ENCODE results near the gene CXCR4. TPM values are rescaled to one million over a fixed set of nuclear protein-coding genes. Genes with fewer than 3 reads are reported as not detected.
"Not testable (repeated sequence)": the region's sequence is repeated elsewhere in the genome, so short reads cannot be mapped to it uniquely, and the experiment has no call there.

The CXCR4 gene
- total RNA-seq, 1 experiment from 2014 or later = 62.1 TPM

DNA sequence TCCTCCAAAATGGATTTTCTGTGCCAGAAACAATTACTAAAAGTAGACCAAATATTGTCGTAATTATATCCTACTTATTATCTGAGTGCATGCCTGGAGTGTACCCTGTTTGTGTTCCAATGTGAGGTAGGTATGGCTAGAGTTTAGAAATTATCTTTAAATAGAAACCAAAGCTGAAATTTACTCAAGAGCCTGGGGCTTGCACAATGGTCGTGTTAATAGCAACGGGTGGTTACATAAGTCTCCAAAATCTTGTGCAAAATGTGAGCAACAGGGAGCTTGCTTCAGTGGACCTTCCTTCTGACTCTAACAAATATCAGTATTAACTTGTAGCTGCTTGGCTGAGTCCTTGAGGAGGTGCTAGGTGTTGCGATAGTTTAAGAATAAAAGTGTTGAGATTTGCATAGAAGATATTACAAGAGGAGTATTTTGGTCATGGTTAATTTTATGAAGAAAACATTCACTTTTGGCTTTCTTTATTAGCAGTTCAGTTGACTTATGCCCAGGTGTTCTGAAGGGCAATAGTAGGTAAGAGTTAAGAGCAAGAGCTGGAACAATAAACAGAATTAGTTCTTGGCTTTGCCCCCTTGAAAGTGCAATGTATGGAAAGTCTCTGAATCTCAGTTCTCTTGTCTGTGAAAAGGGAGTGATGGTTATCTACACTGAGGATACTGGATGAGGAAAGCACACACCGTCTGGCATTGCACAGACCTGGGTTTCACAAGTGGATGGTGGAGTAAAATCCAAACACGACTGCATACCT is 4.6 kb downstream of the CXCR4 start:
- Histone ChIP-seq H3K27me3 (ENCODE audit: control insufficient read depth, insufficient read depth, low read length) (peaks cover 36% of the 10 kb centered on the region), H3K4me3 (ENCODE audit: insufficient read depth, low read depth, low read length) (no peak overlapping the region), H3K36me3 (replicated peaks; ENCODE audit: control insufficient read depth, insufficient read depth, low read length) (no peaks in the 10 kb centered on the region)
- DNase-seq = no peak

GRCh38 chr2:136112317-136113208 is 5.4 kb downstream of the CXCR4 start:
- no peak for DNase-seq
- Histone ChIP-seq H3K4me3 (ENCODE audit: insufficient read depth, low read depth, low read length) (no peak overlapping the region), H3K36me3 (replicated peaks; ENCODE audit: control insufficient read depth, insufficient read depth, low read length) (no peaks in the 10 kb centered on the region), H3K27me3 (ENCODE audit: control insufficient read depth, insufficient read depth, low read length) (peaks cover 30% of the 10 kb centered on the region)

- no peaks in the 10 kb centered on the region for H3K36me3 ChIP-seq (replicated peaks; ENCODE audit: control insufficient read depth, insufficient read depth, low read length)
- peaks cover 22% of the 10 kb centered on the region for H3K27me3 ChIP-seq (ENCODE audit: control insufficient read depth, insufficient read depth, low read length)
- no peak overlapping the region for H3K4me3 ChIP-seq (ENCODE audit: insufficient read depth, low read depth, low read length)
- no peak for DNase-seq
Observed at GRCh38 chr2:136111711-136112110, 6.2 kb downstream of the CXCR4 start.

DNA sequence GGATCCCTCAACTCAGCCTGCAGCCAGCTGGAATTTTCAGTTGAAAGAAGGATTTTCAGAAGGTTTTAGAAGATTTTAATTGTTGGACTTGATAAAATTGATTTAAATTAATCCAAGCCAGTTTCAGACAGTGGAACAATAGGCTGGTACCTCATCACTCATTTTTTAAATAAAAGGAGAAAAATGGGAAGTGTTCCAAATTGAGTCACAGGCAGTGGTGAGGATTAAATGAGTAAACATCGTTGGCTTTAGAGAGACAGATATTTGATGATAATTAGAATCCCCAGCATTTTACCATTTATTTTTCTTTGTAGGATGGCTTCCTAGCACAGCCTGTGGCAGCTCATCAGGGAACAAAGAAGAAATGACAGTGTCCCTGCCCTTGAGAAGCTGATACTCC is 7.4 kb downstream of the CXCR4 start:
- Histone ChIP-seq H3K36me3 (replicated peaks; ENCODE audit: control insufficient read depth, insufficient read depth, low read length) (no peaks in the 10 kb centered on the region), H3K4me3 (ENCODE audit: insufficient read depth, low read depth, low read length) (no peak overlapping the region), H3K27me3 (ENCODE audit: control insufficient read depth, insufficient read depth, low read length) (peaks cover 10% of the 10 kb centered on the region)
- no peak for DNase-seq

- no peaks in the 10 kb centered on the region for H3K36me3 ChIP-seq (replicated peaks; ENCODE audit: control insufficient read depth, insufficient read depth, low read length)
- no peak for DNase-seq
- H3K27me3 ChIP-seq (ENCODE audit: control insufficient read depth, insufficient read depth, low read length) = no peaks in the 10 kb centered on the region
- H3K4me3 ChIP-seq (ENCODE audit: insufficient read depth, low read depth, low read length) = no peak overlapping the region
Observed at GRCh38 chr2:136108463-136108862, 9.5 kb downstream of the CXCR4 start.

DNA sequence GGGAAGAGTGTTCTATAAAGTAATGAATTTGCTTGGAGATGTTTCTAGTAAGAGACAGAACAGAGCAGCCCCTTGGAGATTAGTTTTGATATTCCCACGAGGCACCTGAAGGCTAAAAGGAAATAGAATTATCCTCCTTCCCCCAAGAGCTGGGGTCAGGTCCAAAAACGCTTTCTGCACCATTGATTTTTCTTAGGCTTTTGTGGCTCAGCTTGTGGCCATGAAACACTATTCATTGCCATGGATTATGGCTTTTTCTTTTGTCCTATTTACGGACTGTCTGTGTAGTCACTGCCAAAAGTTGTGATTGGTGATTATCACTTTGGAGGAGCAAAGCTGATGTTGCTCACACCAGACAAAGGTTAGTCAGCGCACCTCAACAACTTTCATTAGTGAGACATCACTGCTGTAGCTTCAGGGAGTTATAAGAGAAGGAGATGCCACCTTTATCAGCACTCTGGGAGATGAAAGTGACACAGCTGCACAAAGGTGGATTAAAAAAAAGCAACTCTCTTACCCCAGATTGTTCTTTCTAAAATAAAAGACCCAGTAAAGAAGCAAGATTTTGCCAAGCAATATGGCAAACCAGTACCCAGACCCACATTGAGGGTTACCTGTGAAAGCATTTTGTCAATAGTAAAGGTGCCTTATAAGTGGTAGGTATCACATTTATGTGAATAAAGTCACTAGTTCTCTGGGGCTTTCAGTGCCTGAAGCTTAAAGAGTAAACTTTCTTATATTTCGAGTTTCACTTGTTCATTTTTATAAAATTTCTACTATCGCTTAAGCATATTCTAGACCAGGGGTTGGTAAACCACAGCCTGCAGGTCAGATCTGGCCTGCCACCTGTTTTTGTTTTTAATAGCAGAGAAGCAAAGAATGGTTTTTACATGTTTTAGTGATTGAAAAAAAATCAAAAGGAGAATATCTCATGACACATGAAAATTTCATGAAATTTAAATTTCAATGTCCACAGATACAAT is 10.6 kb downstream of the CXCR4 start:
- Histone ChIP-seq H3K27me3 (ENCODE audit: control insufficient read depth, insufficient read depth, low read length) (no peaks in the 10 kb centered on the region), H3K4me3 (ENCODE audit: insufficient read depth, low read depth, low read length) (no peak overlapping the region), H3K36me3 (replicated peaks; ENCODE audit: control insufficient read depth, insufficient read depth, low read length) (no peaks in the 10 kb centered on the region)
- no peak for DNase-seq

- Histone ChIP-seq H3K4me3 (ENCODE audit: insufficient read depth, low read depth, low read length) (no peak overlapping the region), H3K36me3 (replicated peaks; ENCODE audit: control insufficient read depth, insufficient read depth, low read length) (no peaks in the 10 kb centered on the region), H3K27me3 (ENCODE audit: control insufficient read depth, insufficient read depth, low read length) (no peaks in the 10 kb centered on the region)
- DNase-seq = no peak
Observed at GRCh38 chr2:136106505-136106904, 11.4 kb downstream of the CXCR4 start.

- Histone ChIP-seq H3K36me3 (replicated peaks; ENCODE audit: control insufficient read depth, insufficient read depth, low read length) (no peaks in the 10 kb centered on the region), H3K4me3 (ENCODE audit: insufficient read depth, low read depth, low read length) (no peak overlapping the region), H3K27me3 (ENCODE audit: control insufficient read depth, insufficient read depth, low read length) (no peaks in the 10 kb centered on the region)
- no peak for DNase-seq
Observed at GRCh38 chr2:136104977-136105376, 13.0 kb downstream of the CXCR4 start.

DNA sequence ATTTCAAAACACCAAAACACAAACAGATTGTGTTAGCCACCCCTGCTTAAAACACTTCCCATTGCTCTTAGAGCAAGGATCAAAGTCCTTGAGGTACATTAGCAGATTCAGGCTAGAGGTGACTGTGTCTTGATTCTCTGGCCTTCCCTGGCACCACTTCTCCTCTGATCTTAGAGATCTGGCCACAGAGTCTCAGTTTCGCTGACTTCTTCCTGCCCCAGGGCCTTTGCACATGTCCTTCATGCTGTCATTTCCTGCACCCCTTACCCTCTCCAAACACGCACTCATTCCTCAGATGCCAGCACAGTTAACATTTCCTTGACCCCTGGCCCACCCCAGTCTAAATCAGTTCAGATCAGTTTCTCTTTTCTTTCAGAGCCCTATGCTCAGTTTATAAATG is 16.9 kb downstream of the CXCR4 start:
- Histone ChIP-seq H3K4me3 (ENCODE audit: insufficient read depth, low read depth, low read length) (no peak overlapping the region), H3K27me3 (ENCODE audit: control insufficient read depth, insufficient read depth, low read length) (no peaks in the 10 kb centered on the region), H3K36me3 (replicated peaks; ENCODE audit: control insufficient read depth, insufficient read depth, low read length) (no peaks in the 10 kb centered on the region)
- DNase-seq = no peak

DNA sequence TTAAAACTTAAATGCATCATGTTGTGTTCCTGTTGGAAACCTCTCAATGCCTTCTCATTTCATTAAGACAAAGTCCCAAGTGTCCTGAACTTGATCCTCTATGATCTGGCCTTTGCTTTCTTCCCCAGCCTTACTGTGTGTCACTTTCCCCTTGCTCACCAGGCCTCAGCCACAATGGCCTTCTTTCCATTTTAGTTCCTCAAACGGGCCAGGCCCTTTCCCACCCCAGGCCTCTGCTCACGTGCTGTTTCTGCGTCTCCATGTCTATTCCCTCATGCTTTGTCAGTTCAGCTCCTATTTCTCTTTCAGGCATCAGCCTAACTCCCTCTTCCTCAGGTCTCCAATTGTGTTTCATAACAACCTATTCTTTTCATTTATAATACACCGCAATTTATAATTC is 19.5 kb downstream of the CXCR4 start:
- DNase-seq = no peak
- Histone ChIP-seq H3K4me3 (ENCODE audit: insufficient read depth, low read depth, low read length) (no peak overlapping the region), H3K27me3 (ENCODE audit: control insufficient read depth, insufficient read depth, low read length) (no peaks in the 10 kb centered on the region), H3K36me3 (replicated peaks; ENCODE audit: control insufficient read depth, insufficient read depth, low read length) (no peaks in the 10 kb centered on the region)

- no peaks in the 10 kb centered on the region for H3K36me3 ChIP-seq (replicated peaks; ENCODE audit: control insufficient read depth, insufficient read depth, low read length)
- no peaks in the 10 kb centered on the region for H3K27me3 ChIP-seq (ENCODE audit: control insufficient read depth, insufficient read depth, low read length)
- no peak for DNase-seq
- no peak overlapping the region for H3K4me3 ChIP-seq (ENCODE audit: insufficient read depth, low read depth, low read length)
Observed at GRCh38 chr2:136093583-136093982, 24.4 kb downstream of the CXCR4 start.

GRCh38 chr2:136091899-136092298 is 26.1 kb downstream of the CXCR4 start:
- Histone ChIP-seq H3K36me3 (replicated peaks; ENCODE audit: control insufficient read depth, insufficient read depth, low read length) (no peaks in the 10 kb centered on the region), H3K4me3 (ENCODE audit: insufficient read depth, low read depth, low read length) (no peak overlapping the region), H3K27me3 (ENCODE audit: control insufficient read depth, insufficient read depth, low read length) (no peaks in the 10 kb centered on the region)
- DNase-seq = no peak

DNA sequence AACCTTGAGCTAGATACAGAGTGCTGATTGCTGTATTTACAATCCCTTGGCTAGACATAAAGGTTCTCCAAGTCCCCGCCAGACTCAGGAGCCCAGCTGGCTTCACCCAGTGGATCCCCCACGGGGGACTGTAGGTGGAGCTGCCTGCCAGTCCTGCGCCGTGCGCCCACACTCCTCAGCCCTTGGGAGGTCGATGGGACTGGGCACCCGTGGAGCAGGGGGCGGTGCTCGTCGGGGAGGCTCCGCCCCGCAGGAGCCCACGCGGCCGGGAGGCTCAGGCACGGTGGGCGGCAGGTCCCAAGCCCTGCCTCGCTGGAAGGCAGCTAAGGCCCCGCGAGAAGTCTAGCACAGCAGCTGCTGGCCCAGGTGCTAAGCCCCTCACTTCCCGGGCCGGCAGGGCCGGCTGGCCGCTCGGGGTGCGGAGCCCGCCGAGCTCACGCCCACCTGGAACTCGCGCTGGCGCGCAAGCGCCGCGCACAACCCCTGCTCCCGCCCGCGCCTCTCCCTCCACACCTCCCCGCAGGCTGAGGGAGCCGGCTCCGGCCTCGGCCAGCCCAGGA is 30.0 kb downstream of the CXCR4 start:
- H3K4me3 ChIP-seq (ENCODE audit: insufficient read depth, low read depth, low read length); DNase-seq: not testable (repeated sequence)

More for the DNA sequence above, 30.0 kb downstream of the CXCR4 start:
- not testable (repeated sequence) for H3K36me3 ChIP-seq (replicated peaks; ENCODE audit: control insufficient read depth, insufficient read depth, low read length); H3K27me3 ChIP-seq (ENCODE audit: control insufficient read depth, insufficient read depth, low read length)
